Measurements from ENCODE around the gene NIF3L1. TPM values are rescaled to one million over a fixed set of nuclear protein-coding genes. Genes with fewer than 3 reads are reported as not detected.

NIF3L1 gene
- total and polyA plus RNA-seq, 2 of the 13 experiments (the other 11 are each of a cell fraction or from before 2014, with no cell fraction given), result 67.9 to 75.2 TPM

DNA sequence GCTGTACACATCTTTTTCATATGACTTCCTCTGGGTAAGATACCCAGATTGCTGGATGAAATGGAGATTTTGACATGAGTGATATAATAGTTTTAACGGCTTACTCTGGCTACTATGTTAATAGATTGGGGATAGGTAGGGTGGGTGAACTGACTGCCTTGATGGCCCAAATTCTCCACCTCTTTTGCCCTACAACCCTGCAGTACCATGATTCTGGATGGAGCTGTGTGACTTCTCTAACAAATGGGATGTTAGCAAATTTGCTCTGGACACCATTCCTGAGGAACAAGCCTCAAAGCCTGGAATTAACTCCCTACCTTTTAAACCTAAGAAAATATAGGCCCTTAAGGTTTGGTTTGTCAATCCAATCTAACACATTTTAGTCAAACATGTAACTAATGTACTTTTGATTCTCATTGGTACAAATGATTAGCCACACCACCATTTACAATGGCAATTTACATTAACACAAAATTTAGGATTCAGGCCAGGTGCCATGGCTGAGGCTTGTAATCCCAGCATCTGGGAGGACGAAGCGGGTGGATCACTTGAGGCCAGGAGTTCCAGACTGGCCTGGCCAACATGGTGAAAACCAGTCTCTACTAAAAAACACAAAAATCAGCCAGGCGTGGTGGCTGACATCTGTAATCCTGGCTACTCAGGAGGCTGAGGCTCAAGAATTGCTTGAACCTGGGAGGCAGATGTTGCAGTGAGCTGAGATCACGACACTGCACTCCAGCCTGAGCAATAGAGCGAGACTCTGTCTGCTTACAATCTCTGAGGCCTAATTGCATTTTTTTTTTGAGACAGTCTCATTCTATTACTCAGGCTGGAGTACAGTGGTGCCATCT is 37.5 kb upstream of the NIF3L1 start (continued):
- TF ChIP-seq, protein P1, sequence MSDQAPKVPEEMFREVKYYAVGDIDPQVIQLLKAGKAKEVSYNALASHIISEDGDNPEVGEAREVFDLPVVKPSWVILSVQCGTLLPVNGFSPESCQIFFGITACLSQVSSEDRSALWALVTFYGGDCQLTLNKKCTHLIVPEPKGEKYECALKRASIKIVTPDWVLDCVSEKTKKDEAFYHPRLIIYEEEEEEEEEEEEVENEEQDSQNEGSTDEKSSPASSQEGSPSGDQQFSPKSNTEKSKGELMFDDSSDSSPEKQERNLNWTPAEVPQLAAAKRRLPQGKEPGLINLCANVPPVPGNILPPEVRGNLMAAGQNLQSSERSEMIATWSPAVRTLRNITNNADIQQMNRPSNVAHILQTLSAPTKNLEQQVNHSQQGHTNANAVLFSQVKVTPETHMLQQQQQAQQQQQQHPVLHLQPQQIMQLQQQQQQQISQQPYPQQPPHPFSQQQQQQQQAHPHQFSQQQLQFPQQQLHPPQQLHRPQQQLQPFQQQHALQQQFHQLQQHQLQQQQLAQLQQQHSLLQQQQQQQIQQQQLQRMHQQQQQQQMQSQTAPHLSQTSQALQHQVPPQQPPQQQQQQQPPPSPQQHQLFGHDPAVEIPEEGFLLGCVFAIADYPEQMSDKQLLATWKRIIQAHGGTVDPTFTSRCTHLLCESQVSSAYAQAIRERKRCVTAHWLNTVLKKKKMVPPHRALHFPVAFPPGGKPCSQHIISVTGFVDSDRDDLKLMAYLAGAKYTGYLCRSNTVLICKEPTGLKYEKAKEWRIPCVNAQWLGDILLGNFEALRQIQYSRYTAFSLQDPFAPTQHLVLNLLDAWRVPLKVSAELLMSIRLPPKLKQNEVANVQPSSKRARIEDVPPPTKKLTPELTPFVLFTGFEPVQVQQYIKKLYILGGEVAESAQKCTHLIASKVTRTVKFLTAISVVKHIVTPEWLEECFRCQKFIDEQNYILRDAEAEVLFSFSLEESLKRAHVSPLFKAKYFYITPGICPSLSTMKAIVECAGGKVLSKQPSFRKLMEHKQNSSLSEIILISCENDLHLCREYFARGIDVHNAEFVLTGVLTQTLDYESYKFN (CRISPR knock-in tag; conservative IDR thresholded peaks at IDR 0.05), result no peak
- no peak for TF ChIP-seq ZNF326 (CRISPR knock-in tag; IDR thresholded peaks at IDR 0.05; ENCODE audit: borderline replicate concordance)
- TF ChIP-seq ZBTB38 (CRISPR knock-in tag; IDR thresholded peaks at IDR 0.05), result no peak
- TF ChIP-seq DMAP1 (CRISPR knock-in tag; IDR thresholded peaks at IDR 0.05), result no peak
- TF ChIP-seq DPF2 (CRISPR knock-in tag; IDR thresholded peaks at IDR 0.05; ENCODE audit: borderline replicate concordance, low read depth), result no peak
- TF ChIP-seq ZNF451 (CRISPR knock-in tag; IDR thresholded peaks at IDR 0.05), result no peak
- TF ChIP-seq PHF5A (CRISPR knock-in tag; IDR thresholded peaks at IDR 0.05; ENCODE audit: low read depth, unreplicated experiment), result peak; percentile 52
- TF ChIP-seq PAF1 (CRISPR knock-in tag; IDR thresholded peaks at IDR 0.05), result peak; percentile 88; the same call in 1 of the 2 replicates
- TF ChIP-seq THAP11 (CRISPR knock-in tag; IDR thresholded peaks at IDR 0.05), result 0 out of 2 replicates have a peak, but pooled peaks have one; percentile 4
- no peak for TF ChIP-seq ZBTB20 (CRISPR knock-in tag; IDR thresholded peaks at IDR 0.05; ENCODE audit: borderline replicate concordance, low read depth)
- TF ChIP-seq, protein P2, sequence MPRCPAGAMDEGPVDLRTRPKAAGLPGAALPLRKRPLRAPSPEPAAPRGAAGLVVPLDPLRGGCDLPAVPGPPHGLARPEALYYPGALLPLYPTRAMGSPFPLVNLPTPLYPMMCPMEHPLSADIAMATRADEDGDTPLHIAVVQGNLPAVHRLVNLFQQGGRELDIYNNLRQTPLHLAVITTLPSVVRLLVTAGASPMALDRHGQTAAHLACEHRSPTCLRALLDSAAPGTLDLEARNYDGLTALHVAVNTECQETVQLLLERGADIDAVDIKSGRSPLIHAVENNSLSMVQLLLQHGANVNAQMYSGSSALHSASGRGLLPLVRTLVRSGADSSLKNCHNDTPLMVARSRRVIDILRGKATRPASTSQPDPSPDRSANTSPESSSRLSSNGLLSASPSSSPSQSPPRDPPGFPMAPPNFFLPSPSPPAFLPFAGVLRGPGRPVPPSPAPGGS (CRISPR knock-in tag; IDR thresholded peaks at IDR 0.05), result no peak
- TF ChIP-seq, protein P3, sequence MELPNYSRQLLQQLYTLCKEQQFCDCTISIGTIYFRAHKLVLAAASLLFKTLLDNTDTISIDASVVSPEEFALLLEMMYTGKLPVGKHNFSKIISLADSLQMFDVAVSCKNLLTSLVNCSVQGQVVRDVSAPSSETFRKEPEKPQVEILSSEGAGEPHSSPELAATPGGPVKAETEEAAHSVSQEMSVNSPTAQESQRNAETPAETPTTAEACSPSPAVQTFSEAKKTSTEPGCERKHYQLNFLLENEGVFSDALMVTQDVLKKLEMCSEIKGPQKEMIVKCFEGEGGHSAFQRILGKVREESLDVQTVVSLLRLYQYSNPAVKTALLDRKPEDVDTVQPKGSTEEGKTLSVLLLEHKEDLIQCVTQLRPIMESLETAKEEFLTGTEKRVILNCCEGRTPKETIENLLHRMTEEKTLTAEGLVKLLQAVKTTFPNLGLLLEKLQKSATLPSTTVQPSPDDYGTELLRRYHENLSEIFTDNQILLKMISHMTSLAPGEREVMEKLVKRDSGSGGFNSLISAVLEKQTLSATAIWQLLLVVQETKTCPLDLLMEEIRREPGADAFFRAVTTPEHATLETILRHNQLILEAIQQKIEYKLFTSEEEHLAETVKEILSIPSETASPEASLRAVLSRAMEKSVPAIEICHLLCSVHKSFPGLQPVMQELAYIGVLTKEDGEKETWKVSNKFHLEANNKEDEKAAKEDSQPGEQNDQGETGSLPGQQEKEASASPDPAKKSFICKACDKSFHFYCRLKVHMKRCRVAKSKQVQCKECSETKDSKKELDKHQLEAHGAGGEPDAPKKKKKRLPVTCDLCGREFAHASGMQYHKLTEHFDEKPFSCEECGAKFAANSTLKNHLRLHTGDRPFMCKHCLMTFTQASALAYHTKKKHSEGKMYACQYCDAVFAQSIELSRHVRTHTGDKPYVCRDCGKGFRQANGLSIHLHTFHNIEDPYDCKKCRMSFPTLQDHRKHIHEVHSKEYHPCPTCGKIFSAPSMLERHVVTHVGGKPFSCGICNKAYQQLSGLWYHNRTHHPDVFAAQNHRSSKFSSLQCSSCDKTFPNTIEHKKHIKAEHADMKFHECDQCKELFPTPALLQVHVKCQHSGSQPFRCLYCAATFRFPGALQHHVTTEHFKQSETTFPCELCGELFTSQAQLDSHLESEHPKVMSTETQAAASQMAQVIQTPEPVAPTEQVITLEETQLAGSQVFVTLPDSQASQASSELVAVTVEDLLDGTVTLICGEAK (IDR thresholded peaks at IDR 0.05), result no peak
- TF ChIP-seq, protein P3 (CRISPR knock-in tag; IDR thresholded peaks at IDR 0.05), result no peak
- no peak for TF ChIP-seq CBX1 (IDR thresholded peaks at IDR 0.05; ENCODE audit: low read depth)
